ENCODE results near the gene NF1. TPM values are rescaled to one million over a fixed set of nuclear protein-coding genes. Genes with fewer than 3 reads are reported as not detected.

The NF1 gene
- total and polyA plus RNA-seq, 4 donors = 8.4 to 116 (median 25.5) TPM

GRCh38 chr17:31374094-31374447 is 279.3 kb downstream of the NF1 start:
- H3K9ac ChIP-seq (ENCODE audit: insufficient read depth in 1 of 2, low read length in 2 of 2) = no peak overlapping the region
- ATAC-seq (ENCODE audit: insufficient read depth, low FRiP score) = peak; percentile 42

DNA sequence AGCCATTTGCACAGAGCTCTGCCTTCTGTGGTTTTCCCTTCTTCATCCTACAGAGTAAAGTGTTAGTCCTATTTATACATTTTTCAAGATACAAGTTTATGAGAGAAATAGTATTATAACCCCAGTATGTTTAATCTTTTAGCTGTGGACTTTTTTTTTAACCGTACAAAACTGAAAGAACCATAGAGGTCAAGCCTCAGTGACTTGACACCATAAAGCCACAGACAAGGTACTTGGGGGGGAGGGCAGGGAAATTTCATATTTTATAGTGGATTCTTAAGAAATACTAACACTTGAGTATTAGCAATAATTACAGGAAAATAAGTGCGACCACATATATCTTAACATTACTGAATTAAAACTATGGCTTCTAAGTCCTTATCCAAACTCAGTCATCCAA is 279.7 kb downstream of the NF1 start:
- Histone ChIP-seq H3K9ac (ENCODE audit: insufficient read depth in 1 of 2, low read length in 2 of 2) (no peak overlapping the region), H3K4me3 (no peak overlapping the region), H3K27ac (ENCODE audit: low read depth in 1 of 2, low read length in 1 of 2) (no peak overlapping the region), H3K27me3 (ENCODE audit: control insufficient read depth in 3 of 3, insufficient read depth in 3 of 3, low read length in 2 of 3) (no peaks in the 10 kb centered on the region), H3K36me3 (ENCODE audit: control insufficient read depth in 4 of 4, insufficient read depth in 4 of 4, low read length in 4 of 4) (peaks cover 4 to 20% (median 11%) of the 10 kb centered on the region in 4 donors), H3K9me3 (ENCODE audit: control insufficient read depth in 4 of 4, insufficient read depth in 3 of 4, low read length in 3 of 4) (no peaks in the 10 kb centered on the region), H3K4me1 (ENCODE audit: control insufficient read depth in 5 of 5, insufficient read depth in 5 of 5, low read length in 5 of 5) (peaks cover 0 to 34% (median 6%) of the 10 kb centered on the region in 5 donors)
- 88% methylated on average over 2 of the region's 2 CpGs for WGBS, 2 donors
- DNase-seq (no peak), ATAC-seq (ENCODE audit: insufficient read depth, low FRiP score) (no peak)
- TF ChIP-seq, protein P1, sequence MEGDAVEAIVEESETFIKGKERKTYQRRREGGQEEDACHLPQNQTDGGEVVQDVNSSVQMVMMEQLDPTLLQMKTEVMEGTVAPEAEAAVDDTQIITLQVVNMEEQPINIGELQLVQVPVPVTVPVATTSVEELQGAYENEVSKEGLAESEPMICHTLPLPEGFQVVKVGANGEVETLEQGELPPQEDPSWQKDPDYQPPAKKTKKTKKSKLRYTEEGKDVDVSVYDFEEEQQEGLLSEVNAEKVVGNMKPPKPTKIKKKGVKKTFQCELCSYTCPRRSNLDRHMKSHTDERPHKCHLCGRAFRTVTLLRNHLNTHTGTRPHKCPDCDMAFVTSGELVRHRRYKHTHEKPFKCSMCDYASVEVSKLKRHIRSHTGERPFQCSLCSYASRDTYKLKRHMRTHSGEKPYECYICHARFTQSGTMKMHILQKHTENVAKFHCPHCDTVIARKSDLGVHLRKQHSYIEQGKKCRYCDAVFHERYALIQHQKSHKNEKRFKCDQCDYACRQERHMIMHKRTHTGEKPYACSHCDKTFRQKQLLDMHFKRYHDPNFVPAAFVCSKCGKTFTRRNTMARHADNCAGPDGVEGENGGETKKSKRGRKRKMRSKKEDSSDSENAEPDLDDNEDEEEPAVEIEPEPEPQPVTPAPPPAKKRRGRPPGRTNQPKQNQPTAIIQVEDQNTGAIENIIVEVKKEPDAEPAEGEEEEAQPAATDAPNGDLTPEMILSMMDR (IDR thresholded peaks at IDR 0.05; ENCODE audit: control extremely low read depth, extremely low read depth) = no peak

More at GRCh38 chr17:31374094-31374447, 279.3 kb downstream of the NF1 start:
- Histone ChIP-seq H3K4me1 (ENCODE audit: control insufficient read depth in 5 of 5, insufficient read depth in 5 of 5, low read length in 5 of 5) (peaks cover 0 to 38% (median 10%) of the 10 kb centered on the region in 5 donors), H3K36me3 (ENCODE audit: control insufficient read depth in 4 of 4, insufficient read depth in 4 of 4, low read length in 4 of 4) (peaks cover 4 to 20% (median 11%) of the 10 kb centered on the region in 4 donors), H3K9me3 (ENCODE audit: control insufficient read depth in 4 of 4, insufficient read depth in 3 of 4, low read length in 3 of 4) (no peaks in the 10 kb centered on the region), H3K27me3 (ENCODE audit: control insufficient read depth in 3 of 3, insufficient read depth in 3 of 3, low read length in 2 of 3) (no peaks in the 10 kb centered on the region), H3K4me3 (no peak overlapping the region), H3K27ac (ENCODE audit: low read depth in 1 of 2, low read length in 1 of 2) (no peak overlapping the region)
- TF ChIP-seq, protein P1 (IDR thresholded peaks at IDR 0.05; ENCODE audit: control extremely low read depth, extremely low read depth) = no peak
- no peak for DNase-seq
- WGBS, 2 donors = 46 to 62% methylated on average over 6 of the region's 6 CpGs

DNA sequence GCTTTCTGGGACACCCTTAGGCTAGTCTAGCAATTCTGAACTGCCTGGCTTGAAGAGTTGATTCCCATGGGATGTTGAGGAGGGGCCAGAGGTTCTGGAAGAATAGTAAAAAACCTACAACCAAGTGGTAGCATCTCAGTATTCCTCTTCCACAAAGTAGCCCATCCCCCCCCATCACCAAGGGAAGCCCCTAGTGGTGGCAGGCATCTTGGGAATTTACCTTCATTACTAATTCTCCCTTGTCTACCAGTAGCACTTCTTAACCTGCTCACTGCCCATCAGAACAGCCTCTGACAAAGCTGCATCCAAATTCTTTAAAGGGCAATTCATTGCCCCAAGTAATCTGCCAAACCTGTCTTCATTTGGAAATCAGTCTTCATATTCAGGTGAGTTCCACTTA is 283.9 kb downstream of the NF1 start:
- Histone ChIP-seq H3K9me3 (ENCODE audit: control insufficient read depth in 4 of 4, insufficient read depth in 3 of 4, low read length in 3 of 4) (no peaks in the 10 kb centered on the region), H3K36me3 (ENCODE audit: control insufficient read depth in 4 of 4, insufficient read depth in 4 of 4, low read length in 4 of 4) (peaks cover 5 to 18% (median 9%) of the 10 kb centered on the region in 4 donors), H3K4me1 (ENCODE audit: control insufficient read depth in 5 of 5, insufficient read depth in 5 of 5, low read length in 5 of 5) (peaks cover 0 to 6% (median 0%) of the 10 kb centered on the region in 5 donors), H3K9ac (ENCODE audit: insufficient read depth in 1 of 2, low read length in 2 of 2) (no peak overlapping the region), H3K27me3 (ENCODE audit: control insufficient read depth in 3 of 3, insufficient read depth in 3 of 3, low read length in 2 of 3) (no peaks in the 10 kb centered on the region), H3K27ac (ENCODE audit: low read depth in 1 of 2, low read length in 1 of 2) (no peak overlapping the region), H3K4me3 (no peak overlapping the region)
- ATAC-seq (ENCODE audit: insufficient read depth, low FRiP score) (no peak), DNase-seq (no peak)
- TF ChIP-seq, protein P1 (IDR thresholded peaks at IDR 0.05; ENCODE audit: control extremely low read depth, extremely low read depth) = no peak

GRCh38 chr17:31379597-31380205 is 284.9 kb downstream of the NF1 start:
- DNase-seq = no peak
- no peak overlapping the region for H3K9ac ChIP-seq (ENCODE audit: insufficient read depth in 1 of 2, low read length in 2 of 2)
- TF ChIP-seq, protein P1 (IDR thresholded peaks at IDR 0.05; ENCODE audit: control extremely low read depth, extremely low read depth) = no peak
- no peaks in the 10 kb centered on the region for H3K27me3 ChIP-seq (ENCODE audit: control insufficient read depth in 3 of 3, insufficient read depth in 3 of 3, low read length in 2 of 3)
- no peak overlapping the region for H3K27ac ChIP-seq (ENCODE audit: low read depth in 1 of 2, low read length in 1 of 2)
- H3K4me1 ChIP-seq (ENCODE audit: control insufficient read depth in 5 of 5, insufficient read depth in 5 of 5, low read length in 5 of 5) = no peaks in the 10 kb centered on the region
- no peaks in the 10 kb centered on the region for H3K9me3 ChIP-seq (ENCODE audit: control insufficient read depth in 4 of 4, insufficient read depth in 3 of 4, low read length in 3 of 4)
- 94 to 100% methylated on average over 1 of the region's 1 CpG for WGBS, 2 donors
- ATAC-seq (ENCODE audit: insufficient read depth, low FRiP score) = no peak
- peaks cover 2 to 10% (median 4%) of the 10 kb centered on the region in 4 donors for H3K36me3 ChIP-seq (ENCODE audit: control insufficient read depth in 4 of 4, insufficient read depth in 4 of 4, low read length in 4 of 4)
- no peak overlapping the region for H3K4me3 ChIP-seq

Measured in lung (tissue), 12 donors.